GM18868 (cell line): ENCODE data around the gene LINC01488.

Experiments
- ATAC-seq: cut with Tn5 transposase; IDR thresholded peaks from one replicate; pipeline ENCODE4 v1.9.1; 2021; ENCODE audit warnings: mild to moderate bottlenecking, moderate library complexity; ENCODE audit not compliant: unreplicated experiment

LINC01488 gene

GRCh38 chr11:69475866-69476471 is 5.5 kb upstream of the LINC01488 start:
- ATAC-seq = no peak

- no peak for ATAC-seq
Observed at GRCh38 chr11:69476509-69476961, 4.9 kb upstream of the LINC01488 start.

- ATAC-seq = no peak
Observed at GRCh38 chr11:69477086-69477485, 4.4 kb upstream of the LINC01488 start.

DNA sequence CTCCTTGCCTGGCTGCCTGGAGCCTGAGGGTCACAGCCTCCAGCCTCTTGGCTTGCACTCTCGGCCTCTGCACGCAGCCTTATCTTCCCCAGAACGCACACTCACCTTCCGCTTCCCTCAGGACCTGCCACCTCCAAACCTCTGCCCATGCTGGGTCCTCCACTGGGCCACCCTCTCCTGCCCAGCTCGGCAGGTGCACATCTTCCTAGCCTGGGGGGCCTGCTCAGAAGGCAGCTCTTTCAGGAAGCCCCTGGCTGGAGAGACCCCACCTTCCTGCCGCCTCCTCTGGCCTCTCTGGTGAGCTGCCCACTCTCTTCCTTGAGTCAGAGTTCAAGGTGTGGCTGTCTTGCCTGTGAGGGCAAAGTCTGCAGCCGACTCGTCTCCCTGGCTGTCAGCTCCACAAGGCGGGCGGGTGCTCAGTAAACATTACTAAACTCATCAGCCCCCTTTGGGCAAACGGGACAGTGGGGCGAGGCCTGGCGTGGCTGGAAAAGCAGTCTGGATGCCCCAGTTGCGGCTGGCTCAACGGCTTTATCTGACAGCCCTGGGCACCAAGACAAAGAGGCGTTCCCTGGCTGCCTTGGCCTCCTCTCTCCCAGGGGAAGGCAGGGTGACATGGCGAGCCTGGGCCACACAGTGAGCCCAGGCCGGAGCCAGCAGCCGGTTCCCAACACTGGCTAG is 1.7 kb upstream of the LINC01488 start:
- ATAC-seq = no peak

DNA sequence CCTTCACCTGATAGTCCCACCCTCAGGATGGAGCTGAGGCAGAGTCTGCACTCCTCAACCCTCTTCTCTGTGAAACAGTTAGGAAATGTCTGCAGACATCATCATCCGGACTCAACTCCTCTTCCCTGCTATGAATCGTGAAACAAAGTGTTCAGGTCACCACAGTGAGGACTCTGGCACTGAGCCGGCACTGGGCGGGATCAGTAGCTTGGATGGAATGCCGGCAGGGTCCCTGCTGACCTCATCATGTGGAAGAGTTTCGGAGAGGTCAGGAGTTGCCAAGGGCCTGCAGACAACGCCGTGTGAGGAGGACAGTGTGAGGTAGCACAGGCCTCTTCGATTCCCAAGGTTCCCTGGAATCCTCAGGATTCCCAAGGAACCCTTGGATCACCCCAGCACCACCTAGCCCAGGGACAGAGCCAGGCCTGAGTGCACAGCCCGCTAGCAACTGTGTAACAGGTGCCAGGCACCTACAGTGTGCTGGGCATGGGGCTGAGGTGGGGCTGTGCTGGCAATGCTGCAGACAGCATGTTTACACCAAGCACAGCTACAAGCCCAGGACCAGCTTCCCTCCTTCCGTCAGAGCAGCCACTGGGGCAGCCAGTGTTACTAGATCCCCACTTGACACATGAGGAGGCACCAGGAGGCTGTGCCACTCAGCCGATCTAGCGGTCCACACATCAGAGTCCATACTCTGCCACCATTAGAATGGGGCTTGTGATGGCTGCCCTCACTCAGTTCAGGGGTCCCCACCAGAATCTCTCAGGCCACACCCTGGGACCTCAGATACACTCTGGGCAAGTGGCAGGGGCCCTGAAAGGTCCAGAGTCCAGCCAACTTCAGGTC is 693 bp upstream of the LINC01488 start:
- ATAC-seq = no peak

- ATAC-seq = no peak
Observed at GRCh38 chr11:69482322-69482721, 859 bp downstream of the LINC01488 start.

GRCh38 chr11:69483170-69483569 is 1.7 kb downstream of the LINC01488 start:
- ATAC-seq = no peak

DNA sequence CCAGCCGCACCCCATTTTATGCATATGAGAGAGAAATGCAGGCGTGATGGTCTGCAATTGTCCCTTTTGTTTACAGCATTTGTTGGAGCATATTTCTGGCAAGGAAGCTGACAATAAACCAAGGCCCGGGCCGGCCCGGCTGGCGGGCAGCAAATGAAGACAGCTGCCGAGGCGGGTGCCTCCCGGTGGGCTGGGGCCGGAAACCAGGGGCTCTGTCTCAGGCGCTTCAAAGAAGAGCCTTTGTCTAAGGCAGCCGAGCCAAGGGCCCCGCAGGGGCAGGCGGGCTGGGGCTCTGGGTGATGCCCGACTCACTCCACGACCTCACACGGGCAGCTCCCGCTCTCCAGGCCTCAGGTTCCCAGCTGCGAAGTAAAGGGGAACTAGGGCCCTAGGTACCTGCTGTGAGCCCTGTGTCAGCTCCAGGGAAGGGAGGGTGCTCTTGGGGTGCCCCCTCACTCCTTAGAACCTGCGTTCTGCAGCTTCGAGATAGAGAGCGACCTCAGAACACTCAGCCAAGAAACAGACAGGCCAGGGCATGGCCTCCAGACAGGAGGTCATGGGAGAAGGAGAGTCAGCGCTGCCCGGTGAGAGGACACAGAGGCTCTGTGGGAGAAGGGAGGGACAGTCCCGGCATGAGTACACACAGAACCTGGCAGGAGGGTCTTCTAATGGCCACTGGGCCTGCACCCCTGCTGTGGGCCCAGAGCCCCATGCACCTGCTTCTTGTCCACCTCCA is 2.4 kb downstream of the LINC01488 start:
- no peak for ATAC-seq

- no peak for ATAC-seq
Observed at GRCh38 chr11:69484427-69485259, 3.2 kb downstream of the LINC01488 start.

- no peak for ATAC-seq
Observed at GRCh38 chr11:69485337-69486041, 4.0 kb downstream of the LINC01488 start.

GRCh38 chr11:69486056-69486772 is 4.8 kb downstream of the LINC01488 start:
- no peak for ATAC-seq

DNA sequence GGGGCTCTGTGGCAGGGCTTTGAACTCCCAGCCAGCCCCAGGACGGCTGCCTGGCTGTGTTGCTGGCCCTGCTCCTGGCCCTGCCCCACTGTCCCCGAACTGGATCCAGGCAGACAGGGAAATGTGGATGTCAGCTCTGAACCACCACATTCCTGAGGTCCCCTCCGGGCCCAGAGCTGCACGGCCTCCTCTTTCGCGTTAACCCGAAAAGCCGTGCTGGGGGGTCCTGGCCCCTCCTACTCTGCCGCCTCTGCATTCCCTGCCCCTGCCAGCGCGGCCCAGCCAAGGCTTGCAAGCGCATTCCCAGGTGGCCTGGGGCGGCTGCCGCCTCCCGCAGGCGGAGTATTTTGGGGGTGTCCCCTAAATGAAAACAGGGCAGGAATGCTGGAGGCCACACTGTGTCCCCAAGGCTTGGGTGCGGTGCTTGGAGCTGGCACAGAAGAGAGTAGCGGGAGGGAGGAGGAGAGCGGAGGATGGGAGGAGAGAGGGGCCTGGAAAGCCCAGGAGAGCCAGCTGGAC is 5.4 kb downstream of the LINC01488 start:
- no peak for ATAC-seq

GRCh38 chr11:69487391-69487790 is 5.9 kb downstream of the LINC01488 start:
- ATAC-seq = no peak

DNA sequence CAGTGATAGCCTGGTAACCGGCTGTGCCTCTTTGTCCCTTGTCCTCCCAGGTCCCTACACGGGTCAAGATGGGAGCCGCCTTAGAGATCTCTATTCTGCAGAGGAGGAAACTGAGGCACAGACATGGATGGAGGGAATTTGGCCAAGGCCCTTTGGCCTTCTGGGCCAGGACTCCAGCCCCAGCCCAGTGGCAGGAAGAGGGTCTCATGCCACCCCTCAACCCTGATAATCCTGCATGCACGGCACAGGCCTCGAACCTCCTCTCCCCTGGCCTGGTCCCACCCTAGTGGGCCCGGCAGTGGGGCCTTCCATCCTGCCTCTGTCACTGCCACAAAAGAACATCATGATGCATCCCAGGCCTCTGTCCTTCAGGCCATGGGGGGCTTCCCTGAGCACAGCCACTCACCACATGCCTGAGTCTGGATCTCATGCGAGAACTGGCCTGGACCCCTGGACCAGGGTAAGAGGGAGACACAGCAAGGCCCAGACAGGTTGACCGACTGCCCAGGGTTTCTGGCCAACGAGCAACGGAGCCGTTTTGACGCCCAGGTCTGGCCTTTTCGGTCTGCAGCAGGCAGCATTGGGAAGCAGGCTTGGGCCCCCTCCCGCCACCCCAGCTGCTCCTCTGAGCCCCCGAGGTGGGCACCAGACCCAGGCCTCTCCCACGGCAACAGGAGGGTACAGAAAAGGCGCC is 6.5 kb downstream of the LINC01488 start:
- no peak for ATAC-seq

DNA sequence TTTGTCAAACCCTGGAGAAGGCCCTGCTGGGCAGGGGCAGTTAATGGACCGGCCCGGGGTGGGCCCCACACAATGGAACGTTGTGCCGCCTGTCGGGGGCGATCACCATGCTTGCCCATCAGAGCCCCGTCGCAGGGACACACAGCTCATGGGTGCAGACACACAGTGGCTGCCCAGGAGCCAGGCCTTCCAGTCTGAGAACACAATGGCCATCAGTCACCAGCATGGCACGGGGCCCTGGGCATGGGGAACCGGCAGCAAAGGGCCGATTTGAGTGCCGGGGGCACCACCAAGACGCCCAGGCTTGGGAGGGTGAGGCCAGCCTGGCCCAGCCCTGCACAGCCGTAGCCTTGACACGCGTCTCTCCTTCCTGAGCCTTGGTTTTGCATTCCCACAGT is 7.1 kb downstream of the LINC01488 start:
- no peak for ATAC-seq

DNA sequence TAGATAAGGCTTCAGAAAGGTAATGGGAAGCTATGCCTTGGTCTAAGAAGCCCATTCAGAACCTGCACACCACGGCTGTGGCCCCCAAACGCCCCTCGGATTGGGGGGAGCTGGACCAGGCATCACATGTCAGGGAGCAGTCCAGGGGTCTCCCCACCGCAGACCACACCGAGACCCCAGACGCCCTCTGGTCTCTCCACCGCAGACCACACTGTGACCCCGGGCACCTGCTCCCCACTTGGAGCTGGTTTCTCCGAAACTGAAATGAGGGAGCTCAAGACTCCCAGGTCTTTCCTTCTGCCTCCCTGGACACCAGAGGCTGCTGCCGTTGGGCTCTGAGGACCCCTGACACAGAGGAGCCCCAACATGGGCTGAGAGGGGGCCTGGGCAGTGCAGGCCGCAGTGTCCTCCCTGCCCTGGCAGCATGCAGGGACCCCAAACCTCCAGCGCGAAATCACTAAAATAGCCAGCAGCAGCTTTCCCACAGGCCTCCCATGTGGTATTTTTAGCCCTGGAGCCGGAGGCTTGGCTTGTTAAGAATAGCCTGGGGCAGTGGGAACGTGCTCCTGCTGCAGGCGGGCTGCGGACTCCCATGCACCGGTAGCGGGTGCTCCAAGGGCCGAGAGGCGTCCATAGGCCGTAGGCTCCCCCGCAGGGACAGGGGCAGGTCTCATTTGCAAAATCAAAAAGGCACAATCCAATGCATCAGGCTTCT is 7.7 kb downstream of the LINC01488 start:
- ATAC-seq = no peak

- ATAC-seq = no peak
Observed at GRCh38 chr11:69489746-69490365, 8.4 kb downstream of the LINC01488 start.
